ENCODE data around the gene MXD1.
A peak's percentile ranks its signal among the peaks of the same experiment; 100 is the strongest.
"Not testable (repeated sequence)": the region's sequence is repeated elsewhere in the genome, so short reads cannot be mapped to it uniquely, and the experiment has no call there.

Gene MXD1

GRCh38 chr2:69914950-69915945, at the start of gene MXD1:
Gene MXD1, plus strand, starts transcription at chr2:69915109. Its CDS starts 222 bp downstream, at chr2:69915331.
- peak within 1 kb of the TSS; percentile 100 for H3K4me2 ChIP-seq
- H3K36me3 ChIP-seq, result peaks cover 2% of the 10 kb centered on the region
- H3K4me3 ChIP-seq, result peak within 1 kb of the TSS; percentile 89
- peaks cover 32% of the 10 kb centered on the region for H3K27me3 ChIP-seq
- H3K9me3 ChIP-seq, result no peaks in the 10 kb centered on the region
- peaks cover 19% of the 10 kb centered on the region for H4K20me1 ChIP-seq
- H3K9ac ChIP-seq, result peak within 1 kb of the TSS; percentile 90
- peaks cover 16% of the 10 kb centered on the region for H3K4me1 ChIP-seq
- TF ChIP-seq Cebpa-rat (IDR thresholded peaks at IDR 0.05), result no peak
- peak within 1 kb of the TSS; percentile 93 for H3K27ac ChIP-seq

GRCh38 chr2:69888451-69888850, 26.5 kb upstream of the MXD1 start:
- peaks cover 6% of the 10 kb centered on the region; the same call in 1 of the 2 replicates for H3K9me3 ChIP-seq
- H3K9ac ChIP-seq, result no peak overlapping the region
- no peak overlapping the region for H3K4me2 ChIP-seq
- no peaks in the 10 kb centered on the region for H3K36me3 ChIP-seq
- H3K27ac ChIP-seq, result no peak overlapping the region
- H3K4me1 ChIP-seq, result no peaks in the 10 kb centered on the region
- H3K4me3 ChIP-seq, result no peak overlapping the region
- TF ChIP-seq Cebpa-rat (IDR thresholded peaks at IDR 0.05), result no peak
- H4K20me1 ChIP-seq, result no peaks in the 10 kb centered on the region
- H3K27me3 ChIP-seq, result no peaks in the 10 kb centered on the region

- H3K4me1 ChIP-seq, result no peaks in the 10 kb centered on the region
- no peaks in the 10 kb centered on the region for H3K36me3 ChIP-seq
- H4K20me1 ChIP-seq, result peaks cover 2% of the 10 kb centered on the region; the same call in 1 of the 2 replicates
- TF ChIP-seq Cebpa-rat (IDR thresholded peaks at IDR 0.05), result no peak
- H3K27ac ChIP-seq, result no peak overlapping the region
- no peaks in the 10 kb centered on the region for H3K27me3 ChIP-seq
- H3K4me3 ChIP-seq, result no peak overlapping the region
- no peak overlapping the region for H3K9ac ChIP-seq
- peaks cover 6% of the 10 kb centered on the region; the same call in 1 of the 2 replicates for H3K9me3 ChIP-seq
- H3K4me2 ChIP-seq, result no peak overlapping the region
These were observed 25.6 kb upstream of the MXD1 start for GRCh38 chr2:69889302-69889701.

- peaks cover 12% of the 10 kb centered on the region for H3K36me3 ChIP-seq
- peaks cover 6% of the 10 kb centered on the region; the same call in 1 of the 2 replicates for H3K9me3 ChIP-seq
- H3K27ac ChIP-seq, result no peak overlapping the region
- no peak overlapping the region for H3K4me3 ChIP-seq
- H3K9ac ChIP-seq, result no peak overlapping the region
- no peak for TF ChIP-seq Cebpa-rat (IDR thresholded peaks at IDR 0.05)
- peaks cover 14% of the 10 kb centered on the region; the same call in 1 of the 2 replicates for H4K20me1 ChIP-seq
- peaks cover 15% of the 10 kb centered on the region for H3K4me1 ChIP-seq
- H3K4me2 ChIP-seq, result no peak overlapping the region
- H3K27me3 ChIP-seq, result no peaks in the 10 kb centered on the region
These were observed 24.0 kb upstream of the MXD1 start for GRCh38 chr2:69890881-69891280.

GRCh38 chr2:69892838-69893424, 22.0 kb upstream of the MXD1 start:
- H3K4me3 ChIP-seq, H3K27me3 ChIP-seq, H3K9me3 ChIP-seq, H3K9ac ChIP-seq: not testable (repeated sequence)
- H4K20me1 ChIP-seq, result peaks cover 14% of the 10 kb centered on the region; the same call in 1 of the 2 replicates
- peaks cover 31% of the 10 kb centered on the region for H3K36me3 ChIP-seq
- peak overlapping the region; percentile 90 for H3K27ac ChIP-seq
- peak overlapping the region; percentile 96 for H3K4me2 ChIP-seq
- peaks cover 17% of the 10 kb centered on the region for H3K4me1 ChIP-seq

- peak within 1 kb of the TSS; percentile 90 for H3K27ac ChIP-seq
- TF ChIP-seq Cebpa-rat (IDR thresholded peaks at IDR 0.05), result no peak
These were observed 21.0 kb upstream of the MXD1 start, which contains the start of gene SNRNP27 for GRCh38 chr2:69893684-69894551. Gene SNRNP27, plus strand, starts transcription at chr2:69893956. Its CDS starts 29 bp downstream, at chr2:69893985.

GRCh38 chr2:69894737-69895136, 20.2 kb upstream of the MXD1 start:
- Histone ChIP-seq H3K4me3 (peak overlapping the region; percentile 92), H3K4me2 (peak overlapping the region; percentile 96), H4K20me1 (peaks cover 14% of the 10 kb centered on the region; the same call in 1 of the 2 replicates), H3K9ac (peak overlapping the region; percentile 95), H3K36me3 (peaks cover 46% of the 10 kb centered on the region), H3K27ac (peak overlapping the region; percentile 90), H3K4me1 (peaks cover 17% of the 10 kb centered on the region)
- H3K9me3 ChIP-seq, H3K27me3 ChIP-seq: not testable (repeated sequence)

More at GRCh38 chr2:69893684-69894551, 21.0 kb upstream of the MXD1 start, which contains the start of gene SNRNP27:
- peak within 1 kb of the TSS; percentile 95 for H3K9ac ChIP-seq
- no peaks in the 10 kb centered on the region for H3K27me3 ChIP-seq
- H3K4me2 ChIP-seq, result peak within 1 kb of the TSS; percentile 96
- H3K4me1 ChIP-seq, result peaks cover 17% of the 10 kb centered on the region
- H4K20me1 ChIP-seq, result peaks cover 14% of the 10 kb centered on the region; the same call in 1 of the 2 replicates
- peak within 1 kb of the TSS; percentile 92 for H3K4me3 ChIP-seq
- peaks cover 6% of the 10 kb centered on the region; the same call in 1 of the 2 replicates for H3K9me3 ChIP-seq
- H3K36me3 ChIP-seq, result peaks cover 38% of the 10 kb centered on the region

- Histone ChIP-seq H3K4me1 (peaks cover 27% of the 10 kb centered on the region), H3K9me3 (no peaks in the 10 kb centered on the region), H3K36me3 (peaks cover 63% of the 10 kb centered on the region), H3K4me3 (peak overlapping the region; percentile 60), H3K4me2 (peak overlapping the region; percentile 89), H3K27me3 (no peaks in the 10 kb centered on the region), H3K9ac (peak overlapping the region; percentile 74), H4K20me1 (no peaks in the 10 kb centered on the region), H3K27ac (peak overlapping the region; percentile 73)
- no peak for TF ChIP-seq Cebpa-rat (IDR thresholded peaks at IDR 0.05)
These were observed 12.5 kb upstream of the MXD1 start for GRCh38 chr2:69902213-69902922.
